GM12873 (cell line): ENCODE measurements around the gene GALE.

Experiments
- TF ChIP-seq, protein P1 (sequence below): IDR thresholded peaks from 2 replicates; pipeline ENCODE4 v1.5.1; 2012; ENCODE audit warnings: low read depth, mild to moderate bottlenecking, moderate library complexity, low read length, control low read depth; ENCODE audit not compliant: insufficient read depth; ENCODE audit errors: missing control alignments

Gene GALE

DNA sequence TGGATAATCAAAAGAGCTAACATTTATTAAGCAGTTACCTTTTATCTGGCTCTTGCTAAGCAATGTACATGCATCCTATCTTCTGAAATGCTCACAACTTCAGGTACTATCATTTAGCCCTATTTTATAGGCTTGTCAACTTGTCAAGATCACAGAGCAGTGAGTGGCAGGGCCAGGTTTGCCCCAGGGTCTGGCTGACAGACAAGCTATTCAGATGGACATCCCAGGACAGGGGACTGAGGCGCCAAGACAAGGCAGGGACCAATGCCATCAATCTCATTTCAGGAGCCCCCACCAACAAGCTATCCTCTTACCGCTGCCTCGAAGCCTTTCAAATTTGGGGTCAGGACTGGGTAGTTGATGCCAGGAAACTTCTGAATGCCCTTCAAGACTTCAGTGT is 15.8 kb upstream of the GALE start:
- TF ChIP-seq, protein P1, sequence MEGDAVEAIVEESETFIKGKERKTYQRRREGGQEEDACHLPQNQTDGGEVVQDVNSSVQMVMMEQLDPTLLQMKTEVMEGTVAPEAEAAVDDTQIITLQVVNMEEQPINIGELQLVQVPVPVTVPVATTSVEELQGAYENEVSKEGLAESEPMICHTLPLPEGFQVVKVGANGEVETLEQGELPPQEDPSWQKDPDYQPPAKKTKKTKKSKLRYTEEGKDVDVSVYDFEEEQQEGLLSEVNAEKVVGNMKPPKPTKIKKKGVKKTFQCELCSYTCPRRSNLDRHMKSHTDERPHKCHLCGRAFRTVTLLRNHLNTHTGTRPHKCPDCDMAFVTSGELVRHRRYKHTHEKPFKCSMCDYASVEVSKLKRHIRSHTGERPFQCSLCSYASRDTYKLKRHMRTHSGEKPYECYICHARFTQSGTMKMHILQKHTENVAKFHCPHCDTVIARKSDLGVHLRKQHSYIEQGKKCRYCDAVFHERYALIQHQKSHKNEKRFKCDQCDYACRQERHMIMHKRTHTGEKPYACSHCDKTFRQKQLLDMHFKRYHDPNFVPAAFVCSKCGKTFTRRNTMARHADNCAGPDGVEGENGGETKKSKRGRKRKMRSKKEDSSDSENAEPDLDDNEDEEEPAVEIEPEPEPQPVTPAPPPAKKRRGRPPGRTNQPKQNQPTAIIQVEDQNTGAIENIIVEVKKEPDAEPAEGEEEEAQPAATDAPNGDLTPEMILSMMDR, result no peak

DNA sequence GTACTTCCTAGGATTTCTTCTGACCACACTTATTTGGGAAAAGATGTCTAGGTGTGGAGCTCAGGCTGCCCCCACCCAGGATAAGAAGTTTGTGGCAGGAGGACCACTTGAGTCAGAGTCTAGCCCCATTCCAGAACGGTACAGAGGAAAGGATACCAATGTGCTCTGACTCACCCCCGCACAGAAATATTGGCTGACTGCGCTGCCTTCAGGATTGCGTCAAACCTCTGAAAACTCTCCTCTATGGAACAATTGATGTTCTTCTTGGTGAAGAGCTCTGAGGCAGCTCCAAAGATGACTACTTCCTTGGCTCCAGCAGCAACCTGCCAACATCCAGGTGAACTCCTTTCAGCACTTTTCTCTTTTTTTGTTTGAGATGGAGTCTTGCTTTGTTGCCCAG is 13.5 kb upstream of the GALE start:
- TF ChIP-seq, protein P1, result no peak

DNA sequence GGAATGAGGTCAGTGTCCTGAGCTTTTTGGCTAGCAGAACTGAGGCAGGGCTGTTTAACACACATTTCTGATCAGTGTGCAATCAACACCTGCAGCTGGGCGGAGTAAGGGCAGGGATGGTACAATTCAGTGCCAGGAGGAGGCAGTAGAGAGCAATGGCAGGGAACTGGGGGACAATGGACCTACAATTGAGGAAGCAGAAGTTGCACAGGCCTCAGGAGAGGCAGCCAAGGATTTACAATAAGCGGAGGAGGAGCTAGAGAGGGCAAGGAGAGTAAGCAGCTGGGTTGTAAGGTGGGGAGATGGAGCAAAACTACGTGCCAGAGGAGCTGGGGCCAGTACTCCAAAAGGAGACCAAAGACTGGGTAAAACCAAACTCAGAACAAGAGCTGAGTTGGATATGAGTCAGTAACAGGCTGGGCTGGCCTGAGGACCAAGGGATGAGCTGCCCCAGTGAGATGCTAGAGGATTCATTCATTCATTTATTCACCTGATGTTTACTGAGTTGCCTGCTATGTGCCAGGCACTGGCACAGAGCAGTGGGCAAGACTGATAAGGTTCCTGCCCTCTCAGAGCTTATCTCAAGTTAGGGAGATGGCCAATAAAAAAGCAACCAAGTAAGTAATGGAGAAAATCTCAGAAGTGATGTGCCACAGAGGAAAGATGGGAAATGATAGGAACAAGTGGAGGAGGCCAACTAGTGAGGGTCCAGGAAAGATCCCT is 10.4 kb upstream of the GALE start:
- TF ChIP-seq, protein P1, result peak; percentile 96

DNA sequence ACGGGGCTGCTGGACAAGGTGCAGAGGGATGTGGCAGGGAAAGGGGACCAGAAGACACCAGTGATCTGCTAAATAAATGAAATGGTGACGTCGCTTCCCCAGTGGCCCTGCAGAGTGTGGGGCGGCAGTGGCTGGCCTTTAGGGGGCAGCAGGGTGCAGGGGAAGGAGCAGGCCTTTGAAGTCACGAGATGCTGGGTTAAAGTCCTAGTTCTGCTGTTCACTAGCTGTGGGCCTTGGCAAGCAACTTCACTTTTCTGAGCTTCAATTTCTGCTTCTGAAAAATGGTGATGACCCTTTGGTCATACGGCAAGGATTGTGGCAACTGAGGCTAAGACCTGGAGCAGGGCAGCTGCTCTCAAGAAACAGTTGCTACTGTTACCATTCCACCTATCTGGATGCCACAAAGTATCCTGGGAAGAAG is 9.2 kb upstream of the GALE start:
- TF ChIP-seq, protein P1, result peak; percentile 95

DNA sequence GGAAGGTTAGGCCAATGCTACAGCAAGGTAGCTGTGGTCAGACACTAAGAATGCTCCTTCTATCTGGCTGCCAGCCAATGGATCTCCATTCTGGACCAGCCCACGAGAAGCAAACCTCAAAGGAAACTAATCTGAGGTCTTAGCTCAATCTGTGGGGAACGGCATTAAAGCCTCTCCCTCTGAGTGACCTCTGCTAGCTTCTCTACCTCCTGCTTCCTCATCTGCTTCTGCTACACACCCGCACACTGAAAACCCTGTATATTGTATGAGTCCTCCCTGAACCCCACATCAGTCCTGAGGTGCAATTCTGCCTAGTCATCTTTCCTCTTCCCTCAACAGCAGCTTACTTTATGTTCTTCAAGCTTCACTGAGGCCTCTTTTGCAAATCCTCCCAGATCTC is 6.9 kb upstream of the GALE start:
- TF ChIP-seq, protein P1, result no peak

DNA sequence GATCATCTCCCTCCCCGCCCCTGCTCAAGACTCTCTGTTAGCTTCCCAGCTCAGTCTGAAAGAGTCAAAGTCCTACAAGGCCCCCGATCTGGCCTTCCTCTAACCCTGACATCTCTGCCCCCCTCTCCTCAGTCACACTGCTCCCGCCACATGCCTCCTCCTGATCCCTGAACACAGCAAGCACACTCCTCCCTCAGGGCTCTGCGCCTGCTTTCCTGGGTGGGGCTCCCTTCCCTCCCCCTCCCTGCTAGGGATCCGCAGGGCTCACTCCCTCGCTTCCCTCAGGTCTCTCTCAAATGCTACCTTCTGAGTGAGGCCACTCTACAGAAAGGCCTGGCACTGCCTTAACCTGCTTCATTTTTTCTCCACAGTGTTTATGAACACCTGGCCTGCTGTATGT is 5.7 kb upstream of the GALE start:
- TF ChIP-seq, protein P1, result no peak

DNA sequence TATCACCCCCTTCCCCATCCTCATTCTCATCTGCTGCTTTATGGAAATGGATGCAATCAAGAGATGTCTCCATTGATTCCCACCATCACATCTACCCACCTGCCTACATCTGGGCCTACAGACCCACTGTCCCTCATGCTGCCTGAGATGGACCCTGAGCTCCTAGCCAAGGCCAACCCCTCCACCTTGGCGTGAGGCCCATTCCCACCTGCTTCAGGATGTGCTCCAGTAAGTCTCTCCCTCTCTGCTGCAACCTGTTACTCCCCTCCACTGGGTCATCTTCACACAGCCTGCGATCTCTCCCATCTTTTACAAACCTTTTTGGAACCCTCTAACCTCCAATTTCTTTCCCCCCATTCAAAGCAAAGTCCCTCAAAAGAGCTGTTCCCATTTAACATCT is 4.5 kb upstream of the GALE start:
- TF ChIP-seq, protein P1, result no peak
